ENCODE results near the gene JMJD1C.

The JMJD1C gene

GRCh38 chr10:63434866-63435854 lies 30.6 kb downstream of the JMJD1C start:
- no peak for DNase-seq

- DNase-seq: no peak
Observed at GRCh38 chr10:63431962-63432797, 33.6 kb downstream of the JMJD1C start.

GRCh38 chr10:63430999-63431356 lies 34.8 kb downstream of the JMJD1C start:
- DNase-seq: no peak

- no peak for DNase-seq
Observed at GRCh38 chr10:63430091-63430998, 35.4 kb downstream of the JMJD1C start.

GRCh38 chr10:63429281-63429680 lies 36.5 kb downstream of the JMJD1C start:
- DNase-seq: no peak

GRCh38 chr10:63427013-63427412 lies 38.8 kb downstream of the JMJD1C start:
- no peak for DNase-seq

GRCh38 chr10:63425512-63425911 lies 40.3 kb downstream of the JMJD1C start:
- DNase-seq: no peak

GRCh38 chr10:63424576-63424975 lies 41.2 kb downstream of the JMJD1C start:
- no peak for DNase-seq

GRCh38 chr10:63423494-63423893 lies 42.3 kb downstream of the JMJD1C start:
- DNase-seq: no peak

GRCh38 chr10:63421591-63421990 lies 44.2 kb downstream of the JMJD1C start:
- DNase-seq: no peak

- DNase-seq: no peak
Observed at GRCh38 chr10:63416376-63416775, 49.4 kb downstream of the JMJD1C start.

GRCh38 chr10:63415640-63416244 lies 50.0 kb downstream of the JMJD1C start:
- no peak for DNase-seq

- no peak for DNase-seq
Observed at GRCh38 chr10:63414481-63415260, 51.1 kb downstream of the JMJD1C start.

- no peak for DNase-seq
Observed at GRCh38 chr10:63413429-63413828, 52.3 kb downstream of the JMJD1C start.

GRCh38 chr10:63412304-63412703 lies 53.5 kb downstream of the JMJD1C start:
- no peak for DNase-seq

GRCh38 chr10:63410633-63411032 lies 55.1 kb downstream of the JMJD1C start:
- DNase-seq: no peak

GRCh38 chr10:63409465-63410027 lies 56.2 kb downstream of the JMJD1C start:
- no peak for DNase-seq

GRCh38 chr10:63407136-63407662 lies 58.6 kb downstream of the JMJD1C start:
- no peak for DNase-seq

- DNase-seq: no peak
Observed at GRCh38 chr10:63396133-63396761, 69.5 kb downstream of the JMJD1C start.

GRCh38 chr10:63393050-63393449 lies 72.7 kb downstream of the JMJD1C start:
- no peak for DNase-seq
